Measurements from ENCODE around the gene SLC27A2.

Gene SLC27A2

DNA sequence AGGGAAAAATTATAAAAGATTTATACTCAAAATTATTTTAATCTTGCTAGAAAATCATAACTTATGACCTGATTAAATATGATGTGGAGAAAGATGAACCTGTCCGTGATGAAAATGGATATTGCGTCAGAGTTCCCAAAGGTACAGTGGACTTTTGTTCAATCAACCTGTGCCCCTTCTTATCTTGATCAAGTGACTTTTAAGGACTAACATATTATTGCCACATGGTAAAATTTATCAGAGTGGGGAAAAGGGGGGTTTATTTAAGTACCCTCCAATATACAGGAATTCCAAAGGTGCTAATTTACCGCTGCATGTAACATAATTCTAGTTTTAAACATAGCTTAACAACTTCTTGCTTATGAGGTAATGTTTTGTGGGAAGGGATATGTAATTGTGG is 43.9 kb downstream of the SLC27A2 start:
- H3K27me3 ChIP-seq (ENCODE audit: insufficient read depth, low read depth, severe bottlenecking) = no peaks in the 10 kb centered on the region
- no peak overlapping the region for H3K27ac ChIP-seq
- H3K4me3 ChIP-seq (ENCODE audit: low read depth, low read length) = no peak overlapping the region
- no peaks in the 10 kb centered on the region for H3K9me3 ChIP-seq (ENCODE audit: severe bottlenecking)
- no peak for DNase-seq
- TF ChIP-seq, protein P1, sequence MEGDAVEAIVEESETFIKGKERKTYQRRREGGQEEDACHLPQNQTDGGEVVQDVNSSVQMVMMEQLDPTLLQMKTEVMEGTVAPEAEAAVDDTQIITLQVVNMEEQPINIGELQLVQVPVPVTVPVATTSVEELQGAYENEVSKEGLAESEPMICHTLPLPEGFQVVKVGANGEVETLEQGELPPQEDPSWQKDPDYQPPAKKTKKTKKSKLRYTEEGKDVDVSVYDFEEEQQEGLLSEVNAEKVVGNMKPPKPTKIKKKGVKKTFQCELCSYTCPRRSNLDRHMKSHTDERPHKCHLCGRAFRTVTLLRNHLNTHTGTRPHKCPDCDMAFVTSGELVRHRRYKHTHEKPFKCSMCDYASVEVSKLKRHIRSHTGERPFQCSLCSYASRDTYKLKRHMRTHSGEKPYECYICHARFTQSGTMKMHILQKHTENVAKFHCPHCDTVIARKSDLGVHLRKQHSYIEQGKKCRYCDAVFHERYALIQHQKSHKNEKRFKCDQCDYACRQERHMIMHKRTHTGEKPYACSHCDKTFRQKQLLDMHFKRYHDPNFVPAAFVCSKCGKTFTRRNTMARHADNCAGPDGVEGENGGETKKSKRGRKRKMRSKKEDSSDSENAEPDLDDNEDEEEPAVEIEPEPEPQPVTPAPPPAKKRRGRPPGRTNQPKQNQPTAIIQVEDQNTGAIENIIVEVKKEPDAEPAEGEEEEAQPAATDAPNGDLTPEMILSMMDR (IDR thresholded peaks at IDR 0.05; ENCODE audit: low read depth, low read length) = no peak
- peaks cover 25% of the 10 kb centered on the region for H3K36me3 ChIP-seq

DNA sequence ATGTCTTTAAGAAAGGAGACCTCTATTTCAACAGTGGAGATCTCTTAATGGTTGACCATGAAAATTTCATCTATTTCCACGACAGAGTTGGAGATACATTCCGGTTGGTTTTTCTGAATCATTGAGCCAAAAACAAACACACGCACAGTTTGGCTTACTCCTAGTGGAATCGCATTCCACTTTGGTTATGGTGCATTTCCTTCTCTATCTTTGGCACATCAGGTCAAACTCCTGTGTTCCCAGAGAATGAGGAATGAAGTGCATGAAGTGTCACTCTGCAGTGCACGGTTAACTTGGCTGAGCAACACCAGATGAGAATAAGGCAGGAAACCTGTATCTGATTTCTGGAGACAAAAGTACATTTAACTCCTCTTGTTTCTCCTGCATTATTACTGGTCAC is 45.1 kb downstream of the SLC27A2 start:
- no peaks in the 10 kb centered on the region for H3K9me3 ChIP-seq (ENCODE audit: severe bottlenecking)
- no peak overlapping the region for H3K4me3 ChIP-seq (ENCODE audit: low read depth, low read length)
- no peak overlapping the region for H3K27ac ChIP-seq
- no peaks in the 10 kb centered on the region for H3K27me3 ChIP-seq (ENCODE audit: insufficient read depth, low read depth, severe bottlenecking)
- peaks cover 25% of the 10 kb centered on the region for H3K36me3 ChIP-seq
- TF ChIP-seq, protein P1 (IDR thresholded peaks at IDR 0.05; ENCODE audit: low read depth, low read length) = no peak
- no peak for DNase-seq

DNA sequence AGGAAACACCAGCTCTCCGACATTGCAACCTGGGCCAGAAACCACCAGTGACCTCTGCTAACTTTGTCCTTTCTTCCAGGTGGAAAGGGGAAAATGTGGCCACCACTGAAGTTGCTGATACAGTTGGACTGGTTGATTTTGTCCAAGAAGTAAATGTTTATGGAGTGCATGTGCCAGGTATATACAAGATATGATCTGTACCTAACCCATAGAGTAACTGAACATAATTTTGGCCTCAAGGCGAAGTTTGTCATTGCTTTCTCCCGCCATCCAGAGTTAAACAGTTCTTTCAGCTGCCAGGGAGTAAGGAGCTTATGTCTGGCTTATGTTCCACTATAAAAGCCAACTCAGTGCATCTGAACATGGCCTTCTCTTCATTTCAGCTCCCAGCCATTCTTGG is 46.9 kb downstream of the SLC27A2 start:
- TF ChIP-seq, protein P1 (IDR thresholded peaks at IDR 0.05; ENCODE audit: low read depth, low read length) = no peak
- DNase-seq = no peak
- no peaks in the 10 kb centered on the region for H3K27me3 ChIP-seq (ENCODE audit: insufficient read depth, low read depth, severe bottlenecking)
- H3K9me3 ChIP-seq (ENCODE audit: severe bottlenecking) = no peaks in the 10 kb centered on the region
- peaks cover 17% of the 10 kb centered on the region for H3K36me3 ChIP-seq
- no peak overlapping the region for H3K4me3 ChIP-seq (ENCODE audit: low read depth, low read length)
- peak overlapping the region; percentile 73 for H3K27ac ChIP-seq

DNA sequence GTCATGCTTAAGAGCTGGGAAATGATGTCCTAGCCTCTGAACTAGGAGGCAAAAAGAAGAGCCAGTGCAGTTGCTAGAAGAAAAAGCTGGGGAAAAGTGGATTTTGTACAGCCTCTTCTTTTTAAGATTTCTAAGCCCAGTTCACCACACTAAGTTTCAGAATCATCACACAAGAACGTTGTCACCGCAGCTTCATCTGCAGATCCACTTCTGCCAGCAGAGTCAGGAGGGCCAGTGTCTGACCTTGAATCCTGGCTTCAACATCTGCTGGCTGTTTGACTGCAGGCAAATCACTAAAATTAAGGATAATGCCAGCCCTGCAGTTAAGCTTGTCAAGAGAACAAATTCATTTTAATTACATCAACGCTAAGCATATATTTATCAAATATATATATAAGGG is 47.3 kb downstream of the SLC27A2 start:
- Histone ChIP-seq H3K27me3 (ENCODE audit: insufficient read depth, low read depth, severe bottlenecking) (no peaks in the 10 kb centered on the region), H3K9me3 (ENCODE audit: severe bottlenecking) (no peaks in the 10 kb centered on the region), H3K36me3 (peaks cover 12% of the 10 kb centered on the region), H3K27ac (peak overlapping the region; percentile 73), H3K4me3 (ENCODE audit: low read depth, low read length) (0 out of 2 replicates have a peak overlapping the region, but pooled peaks have one; percentile 6)
- TF ChIP-seq, protein P1 (IDR thresholded peaks at IDR 0.05; ENCODE audit: low read depth, low read length) = no peak
- no peak for DNase-seq

DNA sequence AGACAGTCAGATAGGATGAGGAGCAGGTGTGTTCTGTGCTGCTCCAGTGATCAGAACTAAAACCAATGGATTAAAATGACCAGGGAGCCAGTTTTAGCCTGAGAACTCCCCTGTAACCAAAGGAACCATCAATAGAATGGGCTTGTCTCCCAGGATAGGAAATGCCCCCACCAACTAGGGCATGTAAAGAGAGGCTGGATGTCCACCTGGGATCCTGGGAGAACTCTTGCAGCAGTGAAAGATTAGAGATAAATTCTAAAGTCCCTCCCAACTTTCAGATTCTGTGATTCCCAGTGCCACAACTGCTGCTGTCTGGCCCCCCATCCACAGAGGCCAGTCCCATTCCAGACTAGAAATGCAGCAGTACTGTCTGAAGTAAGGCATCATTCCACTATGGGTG is 49.8 kb downstream of the SLC27A2 start:
- H3K27me3 ChIP-seq (ENCODE audit: insufficient read depth, low read depth, severe bottlenecking) = no peaks in the 10 kb centered on the region
- TF ChIP-seq, protein P1 (IDR thresholded peaks at IDR 0.05; ENCODE audit: low read depth, low read length) = no peak
- peak overlapping the region; percentile 61 for H3K27ac ChIP-seq
- H3K4me3 ChIP-seq (ENCODE audit: low read depth, low read length) = no peak overlapping the region
- peaks cover 10% of the 10 kb centered on the region for H3K36me3 ChIP-seq
- peak; percentile 34 for DNase-seq
- H3K9me3 ChIP-seq (ENCODE audit: severe bottlenecking) = no peaks in the 10 kb centered on the region

DNA sequence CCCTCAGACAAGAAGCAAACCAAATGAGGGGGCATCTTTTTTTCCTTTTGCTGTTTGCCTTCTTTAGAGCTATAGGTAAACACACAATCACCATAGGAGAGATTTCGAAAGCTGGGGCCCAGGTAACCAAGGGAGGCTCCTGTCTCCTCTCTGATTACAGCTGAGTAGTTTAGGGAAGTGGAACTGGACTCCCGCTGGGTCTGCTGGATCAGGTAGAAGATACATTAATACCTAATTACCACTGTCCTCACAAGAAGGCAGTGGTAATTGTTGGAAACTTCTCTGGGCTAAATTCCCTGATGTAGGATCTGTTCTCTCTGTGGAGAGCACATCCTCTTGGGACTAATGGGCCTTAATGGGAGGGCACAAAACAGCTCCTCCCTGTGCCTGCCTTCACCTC is 50.8 kb downstream of the SLC27A2 start:
- TF ChIP-seq, protein P1 (IDR thresholded peaks at IDR 0.05; ENCODE audit: low read depth, low read length) = no peak
- Histone ChIP-seq H3K9me3 (ENCODE audit: severe bottlenecking) (no peaks in the 10 kb centered on the region), H3K27me3 (ENCODE audit: insufficient read depth, low read depth, severe bottlenecking) (no peaks in the 10 kb centered on the region), H3K36me3 (peaks cover 3% of the 10 kb centered on the region), H3K27ac (peak overlapping the region; percentile 61), H3K4me3 (ENCODE audit: low read depth, low read length) (no peak overlapping the region; the same call in 1 of the 2 replicates)
- peak; percentile 40 for DNase-seq

All from WERI-Rb-1 (cell line).